GM19324 (cell line): ENCODE measurements around the gene SLC38A8.

Experiments used
- ATAC-seq: cut with Tn5 transposase; IDR thresholded peaks from one replicate; pipeline ENCODE4 v1.9.1; 2021; ENCODE audit warnings: mild to moderate bottlenecking, moderate library complexity; ENCODE audit not compliant: unreplicated experiment, low FRiP score

The SLC38A8 gene

DNA sequence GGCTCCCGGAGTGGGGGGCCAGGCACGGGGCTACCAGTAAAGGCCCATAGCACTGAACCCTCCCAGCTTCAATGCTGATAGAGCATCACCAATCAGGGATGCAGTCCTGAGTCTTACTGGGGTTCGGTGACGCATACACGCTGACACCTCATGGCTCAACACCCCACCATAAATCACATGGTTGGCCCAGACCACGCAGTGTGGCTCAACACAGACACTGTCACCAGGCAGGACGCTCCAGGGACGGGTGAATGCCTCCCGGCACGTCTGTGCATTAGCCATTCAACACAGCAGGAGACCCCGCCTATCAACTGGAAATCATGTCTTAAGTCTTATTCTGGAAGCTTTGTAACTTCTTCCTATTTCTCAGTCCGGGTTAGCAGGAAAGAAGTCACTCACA, 39.6 kb downstream of the SLC38A8 start:
- ATAC-seq, result no peak

DNA sequence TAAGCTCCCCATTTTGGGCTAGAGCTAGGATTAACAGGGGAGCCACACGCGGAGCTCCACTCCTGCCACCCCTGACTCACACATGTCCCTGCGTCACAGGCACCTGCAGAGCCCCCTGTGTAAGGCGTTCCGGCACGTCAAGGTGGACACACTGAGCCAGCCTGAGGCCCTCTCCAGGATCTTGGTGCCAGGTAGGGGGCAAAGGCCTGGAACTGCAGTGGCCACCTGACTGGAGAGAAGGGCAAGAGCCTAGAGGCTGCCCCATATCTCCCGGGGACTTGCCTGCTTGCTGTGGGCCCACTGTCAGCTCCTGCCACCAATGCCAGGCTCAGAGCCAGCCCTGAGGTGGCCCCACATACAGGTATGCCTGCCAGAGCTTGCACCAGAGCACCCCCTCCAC, 40.9 kb downstream of the SLC38A8 start:
- ATAC-seq, result no peak

DNA sequence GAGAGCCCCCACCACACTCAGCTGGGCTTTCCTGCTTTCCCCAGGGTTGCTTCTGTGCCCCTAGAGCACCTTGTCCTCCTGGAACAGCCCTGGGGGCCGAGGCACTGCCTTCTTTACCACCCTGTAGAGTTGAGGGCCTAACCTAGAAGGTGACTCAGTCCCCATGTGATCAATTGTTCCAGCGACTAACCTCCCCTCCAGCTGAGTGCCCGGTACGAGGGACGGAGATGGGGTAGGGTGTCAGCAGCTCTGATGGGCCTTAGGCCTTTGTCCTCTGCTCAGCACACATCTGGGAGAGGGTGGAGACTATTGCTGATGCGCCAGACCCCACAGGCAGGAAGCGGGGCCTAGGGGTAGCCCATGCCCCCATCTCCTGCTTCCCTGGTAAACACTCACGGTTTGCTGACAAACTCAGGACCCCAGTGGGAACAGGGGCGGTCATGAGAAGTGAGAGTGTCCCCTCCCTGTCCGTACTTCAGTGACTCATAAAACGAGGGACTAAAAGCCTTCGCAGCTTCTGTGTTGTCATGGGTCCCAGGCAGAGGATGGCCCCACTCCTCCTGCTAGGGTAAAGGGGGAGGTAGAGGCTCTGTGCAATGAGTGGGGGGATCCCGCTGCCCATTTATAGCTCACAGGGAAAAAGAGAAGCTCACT, 41.5 kb downstream of the SLC38A8 start:
- no peak for ATAC-seq

DNA sequence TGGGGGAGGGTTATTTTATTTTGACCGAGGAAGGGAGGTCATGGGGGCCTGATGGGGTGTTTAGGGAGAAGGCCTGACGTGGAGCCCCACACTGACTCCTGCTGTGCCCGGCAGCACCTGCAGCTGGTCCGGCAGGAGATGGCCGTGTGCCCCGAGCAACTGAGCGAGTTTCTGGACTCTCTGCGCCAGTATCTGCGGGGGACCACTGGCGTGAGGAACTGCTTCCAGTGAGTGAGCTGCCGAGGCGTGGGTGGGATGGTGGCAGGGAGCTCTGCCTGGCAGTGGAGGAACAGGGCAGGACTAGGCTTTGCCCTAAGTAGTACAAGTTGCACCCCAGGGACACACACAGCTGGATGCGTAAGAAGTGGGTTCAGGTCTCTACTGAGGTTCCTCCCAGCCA, 44.5 kb downstream of the SLC38A8 start:
- ATAC-seq, result no peak

DNA sequence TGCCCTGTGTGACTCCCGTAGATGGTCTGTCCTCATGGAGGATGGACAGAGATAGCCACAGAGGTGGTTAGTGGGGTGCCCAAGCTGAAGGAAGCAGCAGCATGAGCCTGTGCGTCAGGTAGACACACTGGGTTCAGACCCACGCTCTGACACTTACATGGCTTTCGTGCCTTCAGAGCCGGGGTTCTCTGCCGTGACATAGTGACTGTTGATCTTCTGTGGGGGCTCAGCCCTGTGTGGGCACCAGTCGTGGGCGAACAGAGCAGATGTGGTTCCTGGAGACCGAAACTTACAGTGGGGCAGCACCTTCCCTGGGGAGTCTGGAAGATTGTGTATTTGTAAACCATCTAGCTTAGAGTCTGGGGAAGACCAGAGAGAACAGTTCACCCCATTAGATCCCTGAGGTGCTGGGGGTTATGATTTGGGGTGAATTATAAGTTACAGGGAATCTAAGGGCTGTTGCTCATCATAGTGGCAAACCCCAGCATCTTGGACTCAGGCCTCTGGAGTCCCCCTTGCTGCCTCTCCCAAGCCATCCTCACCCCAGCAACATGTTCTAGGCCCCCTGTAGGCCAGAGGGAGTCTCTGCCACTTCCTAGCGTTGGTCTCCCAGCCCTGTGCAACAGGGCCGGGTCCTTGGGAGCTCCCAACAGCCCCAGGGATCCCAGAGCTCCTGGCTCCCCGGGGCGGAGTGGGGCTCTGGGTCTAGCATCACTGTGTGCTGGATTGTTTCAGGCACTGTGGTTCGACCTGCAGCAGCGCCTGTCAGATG, 45.9 kb downstream of the SLC38A8 start:
- no peak for ATAC-seq

DNA sequence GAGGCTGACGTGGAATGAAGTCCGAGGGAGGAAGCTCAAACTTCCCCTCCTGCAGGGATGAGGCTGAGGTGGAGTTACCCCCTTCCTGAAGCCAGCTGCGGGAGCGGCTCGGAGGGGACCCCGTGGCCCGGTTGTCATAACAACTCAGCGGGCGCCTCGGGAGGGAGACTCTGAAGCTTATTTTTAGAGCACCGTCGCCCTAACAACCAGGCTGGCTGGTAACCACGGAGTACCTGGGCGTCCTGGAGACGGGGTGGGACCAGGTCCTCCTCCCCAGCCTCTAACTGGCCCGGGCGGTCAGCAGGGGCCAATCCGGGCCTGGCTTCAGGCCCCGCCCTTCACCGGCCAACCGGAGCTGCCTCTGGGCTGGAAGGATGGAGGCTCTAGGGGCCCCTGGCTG, 46.8 kb downstream of the SLC38A8 start:
- no peak for ATAC-seq

DNA sequence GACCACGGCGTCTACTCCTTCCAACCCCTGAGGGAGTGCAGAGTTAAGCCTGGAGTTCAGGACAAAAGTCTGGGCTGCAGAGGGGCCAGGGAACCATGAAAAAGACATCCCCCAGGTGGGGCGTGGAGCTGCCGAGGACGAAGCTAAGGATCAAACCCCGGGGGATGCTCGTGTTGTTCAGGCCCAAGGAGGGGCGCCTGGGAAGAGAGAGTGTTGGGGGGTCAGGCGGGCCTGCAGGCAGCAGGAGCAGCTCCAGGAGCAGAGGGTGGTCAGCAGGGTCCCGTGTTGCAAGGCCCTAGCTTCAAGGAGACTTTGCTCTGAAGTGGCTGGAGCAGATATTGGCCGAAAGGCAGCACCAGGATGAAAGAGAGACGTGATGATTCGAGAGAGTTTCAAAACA, 47.9 kb downstream of the SLC38A8 start:
- ATAC-seq, result no peak

DNA sequence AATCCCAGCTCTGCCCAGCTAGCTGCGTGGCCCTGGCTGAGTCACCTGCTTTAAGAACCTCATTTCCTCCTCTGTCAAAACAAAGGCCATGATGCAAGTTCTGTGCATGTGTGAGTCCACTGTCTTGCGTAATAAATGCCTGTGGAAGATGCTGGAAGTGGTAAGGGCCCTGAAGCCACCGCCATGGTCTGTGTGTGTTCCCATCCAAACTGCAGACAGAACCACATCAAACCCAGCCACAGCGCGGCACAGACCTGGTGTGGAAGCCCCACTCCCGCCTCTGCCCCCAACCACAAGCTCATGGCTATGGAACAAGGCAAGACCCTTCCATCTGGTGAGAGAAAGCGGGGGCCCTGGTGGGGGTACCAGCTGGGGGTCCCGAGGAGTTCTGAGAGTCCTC, 48.5 kb downstream of the SLC38A8 start:
- ATAC-seq, result no peak

DNA sequence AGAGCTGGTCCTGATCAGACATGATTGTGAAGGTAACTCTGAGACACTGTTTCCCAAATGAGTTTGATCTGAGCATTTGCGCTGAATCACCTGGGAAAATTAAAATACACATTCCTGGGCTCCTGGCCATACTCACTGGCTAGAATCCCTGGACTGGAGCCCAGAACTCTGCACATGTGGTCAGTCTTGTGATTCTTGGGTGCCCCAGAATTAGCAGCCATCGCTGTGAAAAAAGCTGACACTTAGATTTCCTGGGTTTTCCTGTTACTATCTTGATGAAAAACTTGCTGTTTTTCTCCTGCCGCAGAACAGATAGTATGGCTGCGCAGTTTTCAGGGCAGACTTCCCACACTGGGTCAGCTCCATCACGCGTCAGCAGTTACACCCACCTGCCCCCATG, 50.0 kb downstream of the SLC38A8 start:
- ATAC-seq, result no peak

DNA sequence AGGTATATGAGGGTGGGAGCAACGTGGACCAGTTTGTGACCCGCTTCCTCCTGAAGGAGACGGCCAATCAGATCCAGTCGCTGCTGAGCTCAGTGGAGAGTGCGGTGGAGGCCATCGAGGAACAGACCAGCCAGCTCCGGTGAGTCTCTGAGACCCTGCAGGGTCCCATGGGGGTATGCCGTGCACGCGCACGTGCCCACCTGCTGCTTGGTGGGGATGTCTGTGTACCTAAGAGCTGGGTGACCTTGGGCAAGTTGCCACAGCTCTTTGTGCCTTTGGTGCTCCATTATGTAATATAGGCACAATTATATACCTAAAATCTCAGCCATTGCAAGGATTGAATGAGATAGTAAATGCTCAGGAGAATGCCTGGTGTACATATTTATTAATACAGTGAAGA, 52.1 kb downstream of the SLC38A8 start:
- ATAC-seq, result no peak

DNA sequence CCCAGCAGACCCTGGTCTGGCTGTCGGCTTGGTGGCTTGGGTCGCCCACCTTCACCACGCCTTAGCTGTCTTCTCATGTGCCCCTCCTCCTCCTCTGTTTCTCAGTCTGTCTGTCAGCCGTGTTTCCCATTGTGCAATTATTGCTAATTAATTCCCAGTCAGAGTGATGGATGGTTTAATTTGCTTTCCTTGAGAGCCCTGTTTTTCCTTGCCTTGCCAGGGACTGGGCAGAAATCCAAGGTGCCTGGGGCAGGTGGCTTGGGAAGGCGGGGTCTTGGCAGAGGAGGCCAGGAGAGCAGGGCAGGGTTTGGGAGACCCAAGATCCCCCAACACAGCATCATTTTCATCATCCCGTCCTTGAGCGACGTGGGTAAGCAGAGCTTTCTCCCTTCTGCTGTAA, 53.3 kb downstream of the SLC38A8 start:
- ATAC-seq, result no peak

DNA sequence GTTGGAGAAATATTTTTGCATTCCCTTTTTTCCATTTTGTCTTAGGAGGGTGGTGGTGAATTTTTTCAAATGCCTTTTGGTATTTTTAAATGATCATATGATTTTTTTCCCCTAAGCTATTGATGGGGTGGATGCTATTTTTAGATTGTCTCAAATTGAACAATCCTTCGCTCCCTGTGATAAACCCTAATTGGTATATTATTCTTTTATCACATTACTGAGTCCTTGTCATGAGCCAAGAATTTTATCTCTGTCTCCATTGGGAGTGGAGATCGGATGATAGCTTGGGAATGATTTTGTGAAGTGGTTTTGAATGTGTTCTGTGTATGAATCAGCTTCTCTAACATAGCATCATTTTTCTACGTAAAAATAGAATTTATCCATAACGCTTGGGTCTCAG, 59.1 kb downstream of the SLC38A8 start:
- no peak for ATAC-seq

DNA sequence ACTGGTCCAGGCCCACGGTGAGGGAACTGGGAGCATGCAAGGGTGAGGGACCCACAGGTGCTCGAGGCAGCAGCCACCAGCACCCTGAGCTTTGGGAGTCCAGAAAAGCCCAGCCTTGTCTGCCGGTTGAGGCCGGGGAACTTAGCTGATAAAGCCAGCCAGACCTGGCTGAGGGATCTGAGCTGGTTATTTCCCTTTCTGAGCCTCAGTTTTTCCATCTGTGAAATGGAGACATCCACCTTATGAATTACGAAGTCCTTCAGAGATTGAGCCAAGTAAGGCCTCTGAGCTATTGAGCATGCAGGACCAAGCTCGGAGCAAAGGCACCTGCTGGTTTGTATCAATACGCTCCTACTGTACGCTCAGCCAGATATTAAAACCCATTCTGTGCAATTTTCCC, 60.8 kb downstream of the SLC38A8 start:
- no peak for ATAC-seq

DNA sequence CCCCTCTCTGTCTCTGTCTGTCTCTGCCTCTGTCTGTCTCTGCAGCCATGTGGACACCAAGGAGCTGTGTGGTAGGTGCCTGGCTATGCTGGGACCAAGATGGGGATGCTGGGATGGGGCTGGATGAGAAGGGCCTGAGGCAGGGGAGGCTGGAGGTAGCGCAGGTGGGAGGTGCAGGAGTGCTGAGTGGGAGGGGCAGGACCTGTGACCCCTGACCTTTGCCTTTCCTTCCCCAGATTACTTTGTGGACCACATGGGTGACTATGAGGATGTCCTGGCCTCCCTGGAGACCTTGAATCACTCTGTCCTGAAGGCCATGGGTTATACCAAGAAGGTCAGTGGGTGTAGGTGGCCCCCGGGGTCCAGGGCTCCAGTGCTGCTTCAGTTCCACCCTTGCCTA, 61.8 kb downstream of the SLC38A8 start:
- no peak for ATAC-seq

DNA sequence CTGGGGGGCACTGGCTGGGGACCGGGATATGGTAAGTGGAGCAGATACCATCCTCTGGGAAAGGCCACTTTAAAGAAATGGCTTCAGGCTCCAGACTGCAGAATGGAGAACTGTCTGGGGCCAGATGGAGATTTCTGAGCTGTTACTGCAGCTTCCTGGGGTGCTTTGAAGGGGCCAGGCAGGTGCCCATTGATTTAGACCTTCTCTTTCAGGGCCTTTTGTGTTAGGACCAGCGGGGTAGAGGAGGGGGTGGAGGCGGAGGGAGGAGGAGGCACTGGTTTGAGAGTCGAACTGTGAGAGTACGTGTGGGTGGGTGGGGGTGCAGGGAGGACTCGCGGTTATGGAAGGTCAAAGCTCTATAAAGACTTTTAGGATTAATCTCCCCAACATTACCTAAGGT, 63.2 kb downstream of the SLC38A8 start:
- ATAC-seq, result no peak

DNA sequence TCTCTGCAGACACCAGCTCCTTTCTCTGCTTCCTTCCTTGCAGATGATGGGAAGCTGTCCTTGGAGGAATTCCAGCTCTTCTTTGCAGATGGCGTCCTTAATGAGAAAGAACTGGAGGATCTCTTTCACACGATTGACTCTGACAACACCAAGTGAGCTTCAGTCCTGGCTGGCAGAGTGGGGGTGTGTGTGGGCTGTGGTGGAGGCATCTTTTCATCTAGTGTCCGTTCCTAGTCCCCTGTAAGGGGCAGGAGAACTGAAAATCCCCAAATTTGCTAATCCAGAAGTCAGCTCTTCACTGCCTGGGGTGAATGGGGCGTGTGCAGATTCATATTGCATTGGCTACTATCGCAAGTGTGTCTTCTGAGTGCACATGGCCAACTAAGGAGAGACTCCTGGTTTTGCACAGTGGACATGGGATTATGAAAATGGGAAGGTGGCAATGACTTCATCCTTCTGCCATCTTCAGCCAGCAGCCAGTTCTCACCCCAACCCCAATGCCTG, 64.1 kb downstream of the SLC38A8 start:
- ATAC-seq, result no peak

DNA sequence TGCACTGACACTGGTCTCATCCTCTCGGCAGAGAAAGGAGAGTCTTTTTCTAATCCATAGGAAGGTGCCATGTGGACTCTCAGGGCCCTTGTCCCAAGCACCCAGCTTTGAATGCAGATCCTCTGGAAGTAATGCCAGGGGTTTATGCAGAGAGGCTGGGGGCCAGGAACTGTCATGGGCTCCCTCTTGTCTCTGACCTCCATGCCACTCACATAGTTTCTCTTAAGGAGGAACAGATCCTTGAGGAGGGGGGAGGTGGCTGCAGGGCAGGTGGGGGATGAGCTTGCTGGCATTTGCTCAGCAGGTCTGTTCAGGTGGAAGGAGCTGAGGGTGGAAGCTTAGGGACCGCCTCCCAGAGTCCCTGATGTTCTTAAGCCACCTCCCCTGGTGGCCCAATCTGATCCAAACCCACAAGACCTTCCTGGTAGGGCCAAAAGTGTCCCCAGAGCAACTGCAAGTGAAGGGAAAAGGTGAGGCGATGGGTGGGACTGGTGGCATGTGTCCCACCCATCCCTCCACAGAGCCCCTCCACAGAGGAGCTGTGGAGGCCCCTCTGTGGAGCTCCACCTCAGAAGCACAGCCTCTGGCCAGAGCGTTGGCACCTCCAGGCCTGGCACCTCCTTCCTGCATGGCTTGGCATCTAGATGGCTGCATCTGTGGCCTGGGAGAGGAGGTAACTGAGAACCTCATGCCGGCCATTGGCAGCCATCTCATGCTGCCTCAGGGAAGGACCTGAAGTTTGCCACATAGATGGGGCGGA, 65.4 kb downstream of the SLC38A8 start:
- ATAC-seq, result no peak

DNA sequence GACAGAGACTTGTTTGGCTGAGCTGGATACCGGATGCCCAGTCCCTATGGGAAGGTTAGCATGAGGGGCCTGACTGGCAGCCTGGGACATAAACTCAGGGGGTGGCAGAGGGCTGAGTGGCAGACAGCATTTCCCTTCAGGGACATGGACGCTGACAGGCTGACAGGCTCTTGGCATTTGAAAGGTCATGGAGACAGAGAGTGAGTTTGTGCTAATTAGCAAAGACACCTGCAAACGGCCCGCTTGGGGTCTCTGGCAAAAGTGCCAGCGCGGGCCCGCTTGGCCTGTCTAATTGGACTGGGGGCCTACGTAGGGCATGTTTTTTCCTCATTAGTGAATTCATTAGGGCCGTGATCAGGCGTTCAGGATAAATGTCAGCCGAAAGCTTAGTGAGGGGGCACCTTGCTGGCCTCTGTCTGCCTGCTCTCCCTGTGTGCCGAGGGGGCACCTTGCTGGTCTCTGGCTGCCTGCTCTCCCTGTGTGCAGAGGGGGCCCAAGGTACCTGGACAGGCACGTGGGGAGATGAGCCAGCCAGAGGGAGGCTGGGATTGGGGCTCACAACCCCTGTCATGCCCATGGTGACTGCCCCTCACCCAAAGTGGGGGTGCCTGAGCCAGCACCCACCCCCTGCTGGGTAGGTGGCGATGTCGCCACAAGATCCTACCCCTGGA, 66.9 kb downstream of the SLC38A8 start:
- no peak for ATAC-seq

DNA sequence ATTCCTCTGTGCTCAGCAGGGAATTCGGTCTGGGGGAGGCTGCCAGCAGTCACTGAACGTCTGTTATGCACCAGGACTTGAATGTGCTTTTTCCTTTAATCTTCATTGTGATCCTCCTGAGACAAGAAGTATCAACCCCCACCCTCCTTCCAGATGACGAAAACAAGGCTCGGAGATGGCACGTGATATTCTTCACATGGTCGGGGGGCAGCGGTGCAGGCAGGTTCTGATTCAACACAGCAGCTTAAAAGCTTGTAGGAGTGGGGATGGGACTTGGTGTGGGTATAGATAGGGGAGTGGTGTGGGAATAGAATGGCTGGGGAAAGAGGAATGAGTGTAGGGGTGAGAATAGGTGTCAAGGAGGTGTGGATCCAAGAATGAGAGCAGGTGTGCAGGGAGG, 68.1 kb downstream of the SLC38A8 start:
- no peak for ATAC-seq

DNA sequence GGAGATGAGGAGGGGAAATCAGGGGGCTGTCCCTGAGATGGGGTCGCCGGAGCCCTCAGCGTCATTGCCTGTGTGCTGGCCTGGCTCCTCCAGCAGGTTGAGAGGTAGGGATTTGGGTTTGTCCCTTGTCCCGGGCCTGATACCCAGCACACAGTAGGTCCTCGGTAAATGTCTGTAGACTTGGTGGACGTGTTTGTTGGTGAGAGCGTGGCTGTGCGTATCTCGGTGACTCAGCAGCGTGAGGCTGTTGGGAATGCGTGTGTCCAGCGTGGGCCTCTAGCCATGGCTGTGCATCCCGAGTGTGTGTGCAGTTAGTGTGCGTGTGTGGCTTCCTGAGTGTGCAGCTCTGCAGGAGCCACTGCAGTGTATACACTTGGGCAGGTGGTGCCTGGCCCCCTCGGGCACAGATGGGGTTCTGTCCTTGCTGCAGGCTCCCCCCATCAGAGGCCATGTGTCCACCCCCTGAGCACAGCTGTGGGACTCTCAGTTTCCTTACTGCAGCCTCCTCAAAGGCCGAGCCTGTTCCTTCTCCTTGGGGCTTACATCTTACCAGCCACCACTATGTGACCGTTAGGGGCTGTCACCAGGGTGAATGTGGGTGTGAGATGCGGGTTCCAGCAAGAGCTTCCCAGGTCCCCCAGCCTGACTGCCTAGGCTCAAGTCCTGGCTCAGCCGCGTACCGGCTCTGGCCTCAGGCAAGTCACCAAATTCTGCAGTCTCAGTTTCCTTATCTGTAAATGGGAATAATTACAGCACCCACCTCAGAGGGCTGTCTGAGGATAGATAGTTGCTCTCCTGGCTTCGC, 68.8 kb downstream of the SLC38A8 start:
- no peak for ATAC-seq
